ENCODE data around the gene IRGC.

IRGC gene

GRCh38 chr19:43683905-43684304 is 32.0 kb upstream of the IRGC start:
- Histone ChIP-seq H3K9me3 (ENCODE audit: severe bottlenecking) (no peaks in the 10 kb centered on the region), H3K4me1 (ENCODE audit: insufficient read depth, poor library complexity, severe bottlenecking) (peaks cover 9% of the 10 kb centered on the region), H3K27ac (ENCODE audit: poor library complexity, severe bottlenecking) (no peak overlapping the region), H3K4me3 (ENCODE audit: severe bottlenecking) (no peak overlapping the region), H3K27me3 (ENCODE audit: insufficient read depth, poor library complexity, severe bottlenecking) (no peaks in the 10 kb centered on the region), H3K36me3 (ENCODE audit: low read depth) (no peaks in the 10 kb centered on the region)
- no peak for ATAC-seq (ENCODE audit: low read depth)
- no peak for TF ChIP-seq CTCF (IDR thresholded peaks at IDR 0.05; ENCODE audit: poor library complexity, severe bottlenecking)
- no peak for DNase-seq (ENCODE audit: low spot score)

- Histone ChIP-seq H3K36me3 (ENCODE audit: low read depth) (no peaks in the 10 kb centered on the region), H3K27ac (ENCODE audit: poor library complexity, severe bottlenecking) (no peak overlapping the region), H3K27me3 (ENCODE audit: insufficient read depth, poor library complexity, severe bottlenecking) (no peaks in the 10 kb centered on the region), H3K9me3 (ENCODE audit: severe bottlenecking) (no peaks in the 10 kb centered on the region), H3K4me3 (ENCODE audit: severe bottlenecking) (no peak overlapping the region), H3K4me1 (ENCODE audit: insufficient read depth, poor library complexity, severe bottlenecking) (peaks cover 9% of the 10 kb centered on the region)
- TF ChIP-seq CTCF (IDR thresholded peaks at IDR 0.05; ENCODE audit: poor library complexity, severe bottlenecking): no peak
- ATAC-seq (ENCODE audit: low read depth) (no peak), DNase-seq (ENCODE audit: low spot score) (no peak)
These were observed 31.6 kb upstream of the IRGC start for GRCh38 chr19:43684326-43684725.

GRCh38 chr19:43687660-43687997 is 28.2 kb upstream of the IRGC start:
- H3K4me1 ChIP-seq (ENCODE audit: insufficient read depth, poor library complexity, severe bottlenecking): peaks cover 9% of the 10 kb centered on the region
- H3K27ac ChIP-seq (ENCODE audit: poor library complexity, severe bottlenecking): peak overlapping the region; percentile 42
- no peak overlapping the region for H3K4me3 ChIP-seq (ENCODE audit: severe bottlenecking)
- no peaks in the 10 kb centered on the region for H3K36me3 ChIP-seq (ENCODE audit: low read depth)
- no peak for DNase-seq (ENCODE audit: low spot score)
- no peaks in the 10 kb centered on the region for H3K27me3 ChIP-seq (ENCODE audit: insufficient read depth, poor library complexity, severe bottlenecking)
- TF ChIP-seq CTCF (IDR thresholded peaks at IDR 0.05; ENCODE audit: poor library complexity, severe bottlenecking): no peak
- H3K9me3 ChIP-seq (ENCODE audit: severe bottlenecking): peaks cover 14% of the 10 kb centered on the region
- no peak for ATAC-seq (ENCODE audit: low read depth)

DNA sequence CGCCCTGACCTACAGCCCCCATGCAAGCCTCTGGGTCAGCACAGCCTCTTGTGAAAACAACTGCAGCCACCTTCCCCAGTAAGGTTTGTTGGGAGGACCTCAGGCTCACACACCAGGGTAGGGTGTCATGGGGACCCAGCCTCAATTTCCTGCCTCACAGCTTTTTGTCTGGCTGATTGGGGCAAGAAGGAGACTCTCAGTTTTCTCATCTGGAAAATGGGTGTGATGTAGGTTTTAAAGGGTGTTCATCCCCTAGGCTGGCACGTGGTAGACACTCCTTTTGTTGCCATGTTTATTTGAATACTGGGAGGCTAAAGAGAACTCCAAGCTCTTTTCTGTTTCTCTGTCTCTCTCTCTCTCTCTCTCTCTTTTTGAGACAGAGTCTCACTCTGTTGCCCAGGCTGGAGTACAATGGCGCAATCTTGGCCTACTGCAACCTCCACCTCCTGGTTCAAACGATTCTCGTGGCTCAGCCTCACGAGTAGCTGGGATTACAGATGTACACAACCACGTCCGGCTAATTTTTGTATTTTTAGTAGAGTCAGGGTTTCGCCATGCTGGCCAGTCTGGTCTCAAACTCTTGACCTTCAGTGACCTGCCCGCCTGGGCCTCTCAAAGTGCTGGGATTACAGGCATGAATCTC is 27.7 kb upstream of the IRGC start:
- DNase-seq (ENCODE audit: low spot score) (no peak), ATAC-seq (ENCODE audit: low read depth) (no peak)
- Histone ChIP-seq H3K36me3 (ENCODE audit: low read depth) (no peaks in the 10 kb centered on the region), H3K4me3 (ENCODE audit: severe bottlenecking) (no peak overlapping the region), H3K27ac (ENCODE audit: poor library complexity, severe bottlenecking) (no peak overlapping the region), H3K9me3 (ENCODE audit: severe bottlenecking) (peaks cover 14% of the 10 kb centered on the region), H3K27me3 (ENCODE audit: insufficient read depth, poor library complexity, severe bottlenecking) (no peaks in the 10 kb centered on the region), H3K4me1 (ENCODE audit: insufficient read depth, poor library complexity, severe bottlenecking) (peaks cover 9% of the 10 kb centered on the region)
- no peak for TF ChIP-seq CTCF (IDR thresholded peaks at IDR 0.05; ENCODE audit: poor library complexity, severe bottlenecking)

DNA sequence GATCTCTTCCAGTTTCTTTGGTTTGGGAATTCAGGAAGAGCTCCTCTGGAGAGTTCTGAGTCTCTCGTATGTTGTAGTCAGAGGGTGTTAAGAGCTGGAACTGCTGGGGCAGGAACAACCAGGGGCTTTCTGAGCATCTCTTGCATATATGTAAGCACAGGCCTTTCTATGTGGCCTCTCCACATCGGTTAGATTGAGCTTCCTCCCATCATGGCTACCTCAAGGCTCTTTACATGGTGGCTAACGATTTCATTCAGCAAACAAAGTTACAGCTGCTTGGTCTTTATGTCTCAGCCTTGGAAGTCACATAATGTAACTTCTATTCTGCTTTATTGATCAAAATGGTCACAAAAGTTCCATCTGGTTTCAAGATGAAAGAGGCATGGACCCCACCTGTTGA is 25.4 kb upstream of the IRGC start:
- no peak for TF ChIP-seq CTCF (IDR thresholded peaks at IDR 0.05; ENCODE audit: poor library complexity, severe bottlenecking)
- peaks cover 9% of the 10 kb centered on the region for H3K4me1 ChIP-seq (ENCODE audit: insufficient read depth, poor library complexity, severe bottlenecking)
- peaks cover 14% of the 10 kb centered on the region for H3K9me3 ChIP-seq (ENCODE audit: severe bottlenecking)
- no peak overlapping the region for H3K4me3 ChIP-seq (ENCODE audit: severe bottlenecking)
- H3K27ac ChIP-seq (ENCODE audit: poor library complexity, severe bottlenecking): no peak overlapping the region
- ATAC-seq (ENCODE audit: low read depth): no peak
- DNase-seq (ENCODE audit: low spot score): no peak
- H3K27me3 ChIP-seq (ENCODE audit: insufficient read depth, poor library complexity, severe bottlenecking): no peaks in the 10 kb centered on the region
- H3K36me3 ChIP-seq (ENCODE audit: low read depth): no peaks in the 10 kb centered on the region
